HFFc6 (cell line): Measurements from ENCODE around the gene HES6. TPM values are rescaled to one million over a fixed set of nuclear protein-coding genes. Genes with fewer than 3 reads are reported as not detected.

Experiments
- DNase-seq: peaks from one replicate; pipeline ENCODE4 v3.0.0-alpha.2; 2018
- H3K27ac Mint-ChIP-seq: 2 replicates; pipeline ENCODE4 v1.8.0; 2020; ENCODE audit warnings: mild to moderate bottlenecking, mixed read lengths
- H3K27me3 Mint-ChIP-seq: 2 replicates; pipeline ENCODE4 v1.8.0; 2021; ENCODE audit warnings: mild to moderate bottlenecking, moderate library complexity, mixed read lengths; ENCODE audit not compliant: insufficient read depth
- H3K36me3 Mint-ChIP-seq: 2 replicates; pipeline ENCODE4 v1.8.0; 2021; ENCODE audit warnings: low read depth, mixed read lengths
- H3K4me1 Mint-ChIP-seq: 2 replicates; pipeline ENCODE4 v1.8.0; 2020; ENCODE audit warnings: low read depth, mixed read lengths
- H3K4me3 Mint-ChIP-seq: 2 replicates; pipeline ENCODE4 v1.8.0; 2020; ENCODE audit warnings: mild to moderate bottlenecking, moderate library complexity, mixed read lengths
- H3K9me3 Mint-ChIP-seq: 2 replicates; pipeline ENCODE4 v1.8.0; 2020; ENCODE audit warnings: mild to moderate bottlenecking, mixed read lengths
- total RNA-seq, 6 experiments: library from RNA; stranded (reverse); fragmentation: NEBNext Ultra II Directional; extraction: Animal tissue kit (Norgen Biotek cat#: 25700); gene quantifications; 2 replicates in 1 of 6; 3 replicates in 5 of 6; pipeline ENCODE4 v1.2.3, GENCODE V29; 2021
- TF ChIP-seq, protein P1 (sequence below): fragments of 200-600 bp; sonication (generic); IDR thresholded peaks from 2 replicates; pipeline ENCODE4 v1.5.0; 2021; ENCODE audit warnings: antibody characterized with exemption, mild to moderate bottlenecking

The HES6 gene
- total RNA-seq, 6 experiments from 2014 or later: 0.47 to 1.0 (median 0.82) TPM

DNA sequence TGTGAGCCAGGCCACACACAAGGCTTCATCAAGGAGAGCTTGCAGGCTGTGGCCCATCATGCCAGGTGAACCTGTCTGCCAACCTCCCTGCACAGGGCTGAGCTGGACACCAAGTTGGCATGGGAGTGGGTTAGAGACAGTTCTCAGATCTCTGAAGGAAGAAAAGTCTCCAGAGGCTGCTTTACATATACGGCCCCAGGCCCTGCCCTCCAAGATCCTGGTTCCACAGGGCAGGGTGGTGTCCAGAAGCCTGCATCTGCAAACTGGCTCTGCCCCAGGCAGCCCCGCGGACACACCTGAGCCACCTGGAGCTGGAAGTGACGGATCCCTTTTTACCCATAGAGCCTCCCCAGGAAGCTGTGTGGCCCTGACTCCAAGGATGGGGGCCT, 24.2 kb upstream of the HES6 start:
- Mint-ChIP-seq H3K27me3 (no peaks in the 10 kb centered on the region), H3K4me3 (no peak overlapping the region), H3K4me1 (peaks cover 22% of the 10 kb centered on the region), H3K9me3 (no peaks in the 10 kb centered on the region), H3K36me3 (no peaks in the 10 kb centered on the region), H3K27ac (no peak overlapping the region)
- TF ChIP-seq, protein P1, sequence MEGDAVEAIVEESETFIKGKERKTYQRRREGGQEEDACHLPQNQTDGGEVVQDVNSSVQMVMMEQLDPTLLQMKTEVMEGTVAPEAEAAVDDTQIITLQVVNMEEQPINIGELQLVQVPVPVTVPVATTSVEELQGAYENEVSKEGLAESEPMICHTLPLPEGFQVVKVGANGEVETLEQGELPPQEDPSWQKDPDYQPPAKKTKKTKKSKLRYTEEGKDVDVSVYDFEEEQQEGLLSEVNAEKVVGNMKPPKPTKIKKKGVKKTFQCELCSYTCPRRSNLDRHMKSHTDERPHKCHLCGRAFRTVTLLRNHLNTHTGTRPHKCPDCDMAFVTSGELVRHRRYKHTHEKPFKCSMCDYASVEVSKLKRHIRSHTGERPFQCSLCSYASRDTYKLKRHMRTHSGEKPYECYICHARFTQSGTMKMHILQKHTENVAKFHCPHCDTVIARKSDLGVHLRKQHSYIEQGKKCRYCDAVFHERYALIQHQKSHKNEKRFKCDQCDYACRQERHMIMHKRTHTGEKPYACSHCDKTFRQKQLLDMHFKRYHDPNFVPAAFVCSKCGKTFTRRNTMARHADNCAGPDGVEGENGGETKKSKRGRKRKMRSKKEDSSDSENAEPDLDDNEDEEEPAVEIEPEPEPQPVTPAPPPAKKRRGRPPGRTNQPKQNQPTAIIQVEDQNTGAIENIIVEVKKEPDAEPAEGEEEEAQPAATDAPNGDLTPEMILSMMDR: no peak
- no peak for DNase-seq

DNA sequence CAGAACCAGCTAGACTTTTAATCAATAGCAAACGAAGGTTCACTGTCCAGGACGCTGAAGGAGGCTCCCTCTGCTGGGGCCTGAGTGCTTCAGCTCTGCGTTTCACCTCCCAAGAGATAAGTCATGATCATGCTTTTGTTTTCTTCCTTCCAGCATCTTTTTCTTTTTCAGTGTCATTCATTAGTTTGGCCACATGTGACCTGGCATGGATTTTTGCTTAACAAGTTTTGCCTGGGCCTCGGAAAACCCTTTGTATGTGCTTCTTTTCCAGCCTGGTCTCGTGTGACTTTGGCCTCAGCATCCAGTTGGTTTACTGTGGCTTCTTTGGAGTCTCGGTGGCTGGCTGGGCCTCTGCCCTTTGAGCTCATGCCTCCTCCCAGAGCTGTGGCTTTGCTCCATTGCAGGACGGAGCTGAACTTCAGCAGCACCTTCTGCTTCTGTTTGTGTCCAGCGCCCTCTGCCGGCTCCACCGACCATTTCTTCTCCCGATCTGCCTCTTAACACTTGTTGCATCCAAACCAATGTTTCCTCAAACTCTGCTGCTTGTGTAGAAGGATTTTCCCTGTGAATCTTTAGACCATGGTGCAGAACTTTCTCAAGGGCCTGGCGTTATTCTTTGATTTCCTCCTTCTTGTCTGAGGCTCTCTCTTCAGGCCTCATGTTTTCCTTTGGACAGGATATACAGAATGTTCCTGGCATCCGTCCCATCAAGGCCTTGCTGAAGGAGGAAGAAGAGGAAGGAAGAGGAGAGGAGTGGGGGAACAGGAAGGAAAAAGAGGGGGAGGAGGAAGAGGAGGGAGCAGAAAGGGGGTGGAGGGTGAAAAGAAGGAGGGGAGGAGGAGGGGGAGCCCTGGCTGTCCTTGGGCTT, 23.6 kb upstream of the HES6 start:
- DNase-seq: peak; percentile 90
- TF ChIP-seq, protein P1: peak; percentile 91
- H3K27me3 Mint-ChIP-seq: no peaks in the 10 kb centered on the region
- no peaks in the 10 kb centered on the region for H3K36me3 Mint-ChIP-seq
- H3K9me3 Mint-ChIP-seq: no peaks in the 10 kb centered on the region
- peak overlapping the region; percentile 88 for H3K27ac Mint-ChIP-seq
- peaks cover 22% of the 10 kb centered on the region for H3K4me1 Mint-ChIP-seq
- H3K4me3 Mint-ChIP-seq: peak overlapping the region; percentile 50

DNA sequence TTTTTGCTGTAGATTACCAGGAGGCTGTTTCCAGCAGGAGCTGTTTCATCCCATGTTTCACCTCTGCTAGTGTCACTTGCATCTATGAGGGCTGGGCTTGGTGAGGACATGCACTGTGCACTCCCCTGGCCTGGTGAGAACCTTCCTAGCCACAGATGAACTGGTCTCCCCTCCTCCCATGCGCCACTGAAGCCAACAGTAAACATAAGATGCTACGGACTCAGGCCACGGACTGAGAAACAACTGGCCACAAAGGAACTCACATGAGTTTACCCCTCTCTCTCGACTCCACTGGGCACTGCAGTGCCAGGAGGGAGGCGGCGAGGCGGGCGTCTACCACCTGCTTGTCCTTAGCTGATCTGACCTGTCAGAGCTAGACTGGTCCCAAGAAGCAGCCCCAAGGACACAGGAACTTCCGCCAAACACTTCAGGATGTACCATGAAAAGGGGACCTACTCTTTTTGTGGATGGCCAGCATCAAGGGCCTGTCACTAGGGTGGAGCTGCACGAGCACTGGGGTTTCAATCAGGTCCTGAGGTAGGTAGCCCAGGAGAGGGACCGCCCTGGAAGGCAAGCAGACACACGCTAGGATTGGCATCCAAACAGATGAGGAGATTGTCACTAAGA, 22.8 kb upstream of the HES6 start:
- TF ChIP-seq, protein P1: no peak

DNA sequence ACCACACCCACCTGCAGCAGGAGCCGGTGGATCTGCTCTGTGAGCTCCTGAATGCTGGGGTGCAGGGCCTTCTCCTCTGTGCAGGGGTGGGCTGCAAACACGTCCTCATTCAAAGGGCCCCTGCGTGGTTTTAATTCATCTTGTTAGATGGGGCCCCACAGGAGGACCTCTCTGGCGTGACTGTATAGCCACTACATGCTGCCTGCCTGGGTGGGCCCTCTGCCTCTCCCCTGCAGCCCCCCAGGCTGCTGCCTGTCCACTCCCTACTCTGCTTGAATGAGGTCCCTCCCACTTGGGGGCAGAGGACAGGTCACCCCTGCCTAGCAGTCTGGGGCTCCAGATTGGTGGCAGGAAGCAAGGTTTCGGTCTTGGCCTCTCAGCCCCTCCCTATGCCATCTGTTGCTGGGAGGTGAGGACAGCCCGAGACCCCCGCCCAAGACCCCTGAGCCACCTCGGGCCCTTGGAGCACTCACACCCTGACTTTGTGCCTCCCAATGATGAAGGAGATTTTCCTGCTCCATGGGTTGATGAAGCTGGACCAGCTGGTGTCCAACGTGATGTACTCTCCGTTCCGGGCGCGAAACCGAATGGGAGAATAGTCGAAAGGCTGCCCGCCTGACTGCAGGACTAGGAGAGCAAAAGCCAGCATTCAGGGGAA, 22.0 kb upstream of the HES6 start:
- Mint-ChIP-seq H3K36me3 (no peaks in the 10 kb centered on the region), H3K4me3 (no peak overlapping the region), H3K9me3 (no peaks in the 10 kb centered on the region), H3K27me3 (no peaks in the 10 kb centered on the region), H3K27ac (no peak overlapping the region), H3K4me1 (peaks cover 13% of the 10 kb centered on the region)
- TF ChIP-seq, protein P1: no peak
- no peak for DNase-seq

More for the DNA sequence above, 22.8 kb upstream of the HES6 start:
- H3K27ac Mint-ChIP-seq: no peak overlapping the region; the same call in 1 of the 2 replicates
- H3K4me1 Mint-ChIP-seq: peaks cover 20% of the 10 kb centered on the region
- no peak for DNase-seq
- no peaks in the 10 kb centered on the region for H3K9me3 Mint-ChIP-seq
- no peaks in the 10 kb centered on the region for H3K27me3 Mint-ChIP-seq
- H3K36me3 Mint-ChIP-seq: no peaks in the 10 kb centered on the region
- no peak overlapping the region for H3K4me3 Mint-ChIP-seq

DNA sequence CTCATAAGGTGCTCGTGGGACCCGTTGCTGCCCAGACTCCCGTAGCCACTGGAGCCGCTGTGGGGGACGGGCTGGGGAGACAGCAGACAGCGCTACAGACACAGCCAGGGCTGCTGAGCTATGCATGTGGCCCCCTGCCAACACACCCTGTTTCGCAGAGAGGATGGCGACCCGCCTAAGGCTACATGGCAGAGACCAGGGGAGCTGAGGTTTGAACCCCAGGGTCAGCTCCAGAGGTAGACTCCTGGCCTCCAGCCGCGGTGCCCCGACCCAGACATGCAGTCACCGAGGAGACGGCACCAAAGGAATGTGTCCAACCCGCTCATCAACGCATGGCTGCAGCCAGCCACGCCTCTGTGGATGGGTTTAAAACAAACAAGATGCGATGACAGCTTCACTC, 21.0 kb upstream of the HES6 start:
- no peak for DNase-seq
- Mint-ChIP-seq H3K4me1 (peaks cover 13% of the 10 kb centered on the region), H3K36me3 (no peaks in the 10 kb centered on the region; the same call in 1 of the 2 replicates), H3K9me3 (no peaks in the 10 kb centered on the region), H3K4me3 (no peak overlapping the region), H3K27ac (no peak overlapping the region), H3K27me3 (no peaks in the 10 kb centered on the region)
- TF ChIP-seq, protein P1: no peak
